ENCODE results near the gene OR2T27.
"Not testable (repeated sequence)": the region's sequence is repeated elsewhere in the genome, so short reads cannot be mapped to it uniquely, and the experiment has no call there.

OR2T27 gene

GRCh38 chr1:248686815-248687214, 31.5 kb upstream of the OR2T27 start:
- no peak overlapping the region for H3K4me3 ChIP-seq (ENCODE audit: low read depth in 1 of 2, low read length in 2 of 2)
- H3K27ac ChIP-seq (ENCODE audit: low read length), result no peak overlapping the region
- H3K27me3 ChIP-seq (ENCODE audit: low read depth, low read length), result no peaks in the 10 kb centered on the region
- no peaks in the 10 kb centered on the region for H3K36me3 ChIP-seq (ENCODE audit: control insufficient read depth in 1 of 2, insufficient read depth in 2 of 2, low read length in 2 of 2)
- peaks cover 0 to 8% of the 10 kb centered on the region in 2 donors for H3K9me3 ChIP-seq (ENCODE audit: control insufficient read depth in 1 of 2, low read length in 2 of 2)
- H3K4me1 ChIP-seq (ENCODE audit: control insufficient read depth in 1 of 2, insufficient read depth in 2 of 2, low read length in 2 of 2), result no peaks in the 10 kb centered on the region

- Histone ChIP-seq H3K36me3 (ENCODE audit: control insufficient read depth in 1 of 2, insufficient read depth in 2 of 2, low read length in 2 of 2) (no peaks in the 10 kb centered on the region), H3K4me3 (ENCODE audit: low read depth in 1 of 2, low read length in 2 of 2) (no peak overlapping the region), H3K27me3 (ENCODE audit: low read depth, low read length) (no peaks in the 10 kb centered on the region), H3K27ac (ENCODE audit: low read length) (no peak overlapping the region), H3K4me1 (ENCODE audit: control insufficient read depth in 1 of 2, insufficient read depth in 2 of 2, low read length in 2 of 2) (no peaks in the 10 kb centered on the region), H3K9me3 (ENCODE audit: control insufficient read depth in 1 of 2, low read length in 2 of 2) (no peaks in the 10 kb centered on the region)
Observed at GRCh38 chr1:248681651-248682050, 26.3 kb upstream of the OR2T27 start.

GRCh38 chr1:248670003-248670402, 14.7 kb upstream of the OR2T27 start:
- Histone ChIP-seq H3K36me3 (ENCODE audit: control insufficient read depth in 1 of 2, insufficient read depth in 2 of 2, low read length in 2 of 2) (no peaks in the 10 kb centered on the region), H3K27me3 (ENCODE audit: low read depth, low read length) (no peaks in the 10 kb centered on the region), H3K9me3 (ENCODE audit: control insufficient read depth in 1 of 2, low read length in 2 of 2) (no peaks in the 10 kb centered on the region), H3K4me1 (ENCODE audit: control insufficient read depth in 1 of 2, insufficient read depth in 2 of 2, low read length in 2 of 2) (no peaks in the 10 kb centered on the region), H3K27ac (ENCODE audit: low read length) (no peak overlapping the region), H3K4me3 (ENCODE audit: low read depth in 1 of 2, low read length in 2 of 2) (no peak overlapping the region)

DNA sequence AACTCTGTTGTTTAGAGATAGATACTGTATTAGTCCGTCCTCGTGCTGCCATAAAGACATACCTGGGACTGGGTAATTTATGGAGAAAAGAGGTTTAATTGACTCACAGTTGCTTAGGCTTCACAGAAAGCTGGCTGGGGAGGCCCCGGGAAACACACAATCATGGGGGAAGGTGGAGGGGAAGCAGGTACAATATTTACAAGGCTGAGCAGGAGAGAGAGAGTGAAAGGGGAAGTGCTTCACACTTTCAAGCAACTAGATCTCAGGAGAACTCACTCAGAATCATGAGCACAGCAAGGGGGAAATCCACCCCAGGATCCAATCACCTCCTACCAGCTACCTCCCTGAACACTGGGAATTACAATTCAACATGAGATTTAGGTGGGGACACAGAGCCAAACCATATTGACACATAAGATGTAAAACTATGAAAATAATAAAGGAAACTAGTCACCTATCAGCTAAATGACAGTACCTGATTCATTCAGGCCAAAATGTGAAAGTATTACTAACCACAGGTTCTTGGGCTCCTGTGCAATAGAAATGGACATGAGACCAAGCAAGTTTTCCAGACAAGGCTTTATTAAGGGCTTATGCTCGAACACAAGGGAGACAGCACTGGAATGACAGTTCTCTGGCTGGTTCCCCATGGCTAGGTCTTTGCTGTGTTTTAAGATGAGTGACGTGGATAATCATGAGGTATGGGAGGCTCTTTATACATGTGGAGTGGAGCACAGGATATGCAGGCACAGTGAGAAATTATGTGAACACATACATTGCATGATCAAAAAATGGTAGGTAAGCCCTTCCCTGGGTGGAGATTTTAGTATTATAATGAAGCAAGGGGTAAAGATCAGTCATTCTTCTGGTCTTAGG, 8.4 kb upstream of the OR2T27 start:
- H3K4me1 ChIP-seq (ENCODE audit: control insufficient read depth in 1 of 2, insufficient read depth in 2 of 2, low read length in 2 of 2); H3K27me3 ChIP-seq (ENCODE audit: low read depth, low read length); H3K9me3 ChIP-seq (ENCODE audit: control insufficient read depth in 1 of 2, low read length in 2 of 2); H3K27ac ChIP-seq (ENCODE audit: low read length); H3K36me3 ChIP-seq (ENCODE audit: control insufficient read depth in 1 of 2, insufficient read depth in 2 of 2, low read length in 2 of 2); H3K4me3 ChIP-seq (ENCODE audit: low read depth in 1 of 2, low read length in 2 of 2): not testable (repeated sequence)

DNA sequence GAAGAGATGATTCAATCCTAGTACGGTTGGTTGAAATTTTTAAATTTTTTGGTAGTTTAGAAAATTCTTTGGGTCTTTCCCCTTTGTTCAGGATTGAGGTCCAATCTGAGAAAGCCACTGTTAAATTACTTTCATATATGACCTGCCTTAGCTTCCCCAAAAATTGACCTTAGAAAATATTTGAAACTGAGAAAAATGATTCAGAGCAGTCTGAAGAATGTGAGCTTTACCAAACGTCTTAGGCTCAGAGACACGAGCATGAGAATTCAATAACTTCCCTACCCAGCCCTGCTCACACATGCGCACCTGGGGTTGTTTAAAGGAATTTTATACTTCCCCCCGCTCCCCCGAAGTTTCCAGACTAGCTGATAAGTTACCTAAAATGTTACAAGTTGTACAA, 1.5 kb upstream of the OR2T27 start:
- H3K9me3 ChIP-seq (ENCODE audit: control insufficient read depth in 1 of 2, low read length in 2 of 2); H3K36me3 ChIP-seq (ENCODE audit: control insufficient read depth in 1 of 2, insufficient read depth in 2 of 2, low read length in 2 of 2); H3K27ac ChIP-seq (ENCODE audit: low read length); H3K27me3 ChIP-seq (ENCODE audit: low read depth, low read length); H3K4me1 ChIP-seq (ENCODE audit: control insufficient read depth in 1 of 2, insufficient read depth in 2 of 2, low read length in 2 of 2); H3K4me3 ChIP-seq (ENCODE audit: low read depth in 1 of 2, low read length in 2 of 2): not testable (repeated sequence)

DNA sequence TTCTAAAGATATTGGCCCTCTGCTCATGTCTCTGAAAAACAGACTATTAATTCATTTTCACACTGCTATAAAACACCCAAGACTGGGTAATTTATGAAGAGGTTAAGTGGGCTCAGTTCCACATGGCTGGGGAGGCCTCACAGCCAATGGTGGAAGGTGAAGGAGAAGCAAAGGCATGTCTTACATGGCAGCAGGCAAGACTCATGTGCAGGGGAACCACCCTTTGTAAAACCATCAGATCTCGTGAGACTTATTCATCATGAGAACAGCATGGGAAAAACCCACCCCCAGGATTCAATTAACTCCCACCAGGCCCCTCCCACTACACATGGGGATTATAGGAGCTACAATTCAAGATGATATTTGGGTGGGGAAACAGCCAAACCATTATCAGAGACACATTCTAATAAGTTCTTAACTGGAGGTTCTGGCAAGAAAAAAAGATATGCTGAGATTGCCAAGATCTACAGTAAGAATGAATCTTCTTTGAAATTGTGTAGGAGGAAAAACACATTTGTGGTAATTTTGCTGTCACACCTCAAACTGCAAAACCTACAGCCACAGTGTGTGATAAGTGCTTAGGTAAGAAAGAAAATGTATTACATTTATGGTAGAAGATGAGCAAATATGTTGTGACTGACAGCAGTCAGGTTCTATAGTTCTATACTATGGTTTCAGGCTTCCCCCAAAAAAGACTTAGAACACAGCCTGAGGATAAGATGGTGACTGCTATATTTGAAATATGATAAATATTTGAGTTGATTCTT, 6.4 kb downstream of the OR2T27 start:
- not testable (repeated sequence) for H3K4me3 ChIP-seq (ENCODE audit: low read depth in 1 of 2, low read length in 2 of 2); H3K9me3 ChIP-seq (ENCODE audit: control insufficient read depth in 1 of 2, low read length in 2 of 2); H3K27me3 ChIP-seq (ENCODE audit: low read depth, low read length); H3K4me1 ChIP-seq (ENCODE audit: control insufficient read depth in 1 of 2, insufficient read depth in 2 of 2, low read length in 2 of 2); H3K27ac ChIP-seq (ENCODE audit: low read length); H3K36me3 ChIP-seq (ENCODE audit: control insufficient read depth in 1 of 2, insufficient read depth in 2 of 2, low read length in 2 of 2)

DNA sequence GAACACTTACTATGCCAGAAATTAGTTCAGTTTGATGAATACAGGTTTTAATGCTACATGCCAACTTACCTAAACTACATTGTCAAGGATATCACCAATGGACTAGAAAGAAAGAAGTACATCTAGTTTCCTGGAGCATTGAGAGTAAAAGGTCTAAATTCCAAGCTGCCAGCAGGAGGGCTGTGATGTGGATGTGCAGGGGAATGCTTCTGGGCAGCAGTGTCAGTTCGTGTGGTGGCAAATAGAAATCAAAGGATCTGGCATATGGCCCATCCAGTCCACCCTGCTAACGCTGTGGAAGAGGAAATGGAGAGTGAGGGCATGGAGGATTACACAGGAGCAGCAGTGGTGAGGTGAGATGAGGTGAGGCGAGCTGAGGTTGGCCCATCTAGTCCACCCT, 10.2 kb downstream of the OR2T27 start, which contains the start of gene OR2T35:
Gene OR2T35 (minus strand): TSS at position 101 of the 400 bp plus-strand sequence. CDS start 6,020 bp downstream, outside the sequence.
- H3K4me3 ChIP-seq (ENCODE audit: low read depth in 1 of 2, low read length in 2 of 2); H3K27ac ChIP-seq (ENCODE audit: low read length); H3K36me3 ChIP-seq (ENCODE audit: control insufficient read depth in 1 of 2, insufficient read depth in 2 of 2, low read length in 2 of 2); H3K9me3 ChIP-seq (ENCODE audit: control insufficient read depth in 1 of 2, low read length in 2 of 2); H3K27me3 ChIP-seq (ENCODE audit: low read depth, low read length); H3K4me1 ChIP-seq (ENCODE audit: control insufficient read depth in 1 of 2, insufficient read depth in 2 of 2, low read length in 2 of 2): not testable (repeated sequence)

DNA sequence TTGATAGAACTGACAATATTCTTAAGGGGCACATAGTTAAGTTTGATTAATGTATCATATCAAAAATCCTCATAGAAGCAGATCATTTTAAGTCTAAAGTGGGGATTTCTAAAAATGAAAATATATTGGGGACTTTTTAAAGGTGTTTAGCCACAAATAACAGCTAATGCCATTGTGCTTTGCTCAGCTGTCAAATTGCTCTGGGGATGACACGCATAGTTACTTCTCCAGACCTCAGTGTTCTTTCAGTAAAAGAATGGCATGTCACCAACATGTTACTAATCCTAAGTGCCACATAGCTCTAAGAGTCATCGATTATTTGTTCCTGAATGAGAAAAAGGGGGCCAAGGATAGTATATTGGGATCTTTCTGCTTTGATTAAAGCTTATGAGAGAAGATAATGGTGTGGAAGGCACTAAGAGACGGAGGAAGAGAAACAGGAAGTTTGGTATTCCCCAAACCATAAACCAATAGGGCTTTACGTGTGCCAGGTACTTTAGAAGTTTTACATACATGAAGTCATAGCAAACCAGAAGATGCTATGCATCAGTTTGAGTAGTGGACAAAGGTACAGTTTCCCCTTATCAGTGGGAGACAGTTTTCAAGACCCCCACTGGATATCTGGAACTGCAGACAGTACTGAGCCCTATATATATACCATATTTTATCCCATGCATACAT, 12.2 kb downstream of the OR2T27 start:
- H3K36me3 ChIP-seq (ENCODE audit: control insufficient read depth in 1 of 2, insufficient read depth in 2 of 2, low read length in 2 of 2); H3K27me3 ChIP-seq (ENCODE audit: low read depth, low read length); H3K27ac ChIP-seq (ENCODE audit: low read length); H3K4me3 ChIP-seq (ENCODE audit: low read depth in 1 of 2, low read length in 2 of 2); H3K4me1 ChIP-seq (ENCODE audit: control insufficient read depth in 1 of 2, insufficient read depth in 2 of 2, low read length in 2 of 2); H3K9me3 ChIP-seq (ENCODE audit: control insufficient read depth in 1 of 2, low read length in 2 of 2): not testable (repeated sequence)

DNA sequence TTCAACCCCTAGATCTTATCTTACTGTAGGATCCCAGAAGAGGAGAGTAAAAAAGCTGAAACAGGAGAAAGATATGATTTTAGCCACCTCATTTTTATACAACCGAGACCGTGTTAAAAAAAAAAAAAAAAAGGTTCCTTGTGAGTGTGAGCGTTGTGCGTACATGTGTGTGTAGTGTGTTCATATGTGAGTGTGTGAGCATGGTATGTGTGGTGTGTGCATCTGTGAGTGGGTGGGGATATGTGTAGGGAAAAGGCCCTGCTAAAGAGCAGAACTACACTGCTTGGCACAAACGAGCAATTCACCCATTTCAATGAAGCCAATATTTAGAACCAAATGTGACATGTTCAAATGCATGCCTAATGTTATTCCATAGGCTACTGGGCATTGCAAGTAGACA, 13.7 kb downstream of the OR2T27 start:
- not testable (repeated sequence) for H3K36me3 ChIP-seq (ENCODE audit: control insufficient read depth in 1 of 2, insufficient read depth in 2 of 2, low read length in 2 of 2); H3K27ac ChIP-seq (ENCODE audit: low read length); H3K27me3 ChIP-seq (ENCODE audit: low read depth, low read length); H3K4me1 ChIP-seq (ENCODE audit: control insufficient read depth in 1 of 2, insufficient read depth in 2 of 2, low read length in 2 of 2); H3K4me3 ChIP-seq (ENCODE audit: low read depth in 1 of 2, low read length in 2 of 2); H3K9me3 ChIP-seq (ENCODE audit: control insufficient read depth in 1 of 2, low read length in 2 of 2)

DNA sequence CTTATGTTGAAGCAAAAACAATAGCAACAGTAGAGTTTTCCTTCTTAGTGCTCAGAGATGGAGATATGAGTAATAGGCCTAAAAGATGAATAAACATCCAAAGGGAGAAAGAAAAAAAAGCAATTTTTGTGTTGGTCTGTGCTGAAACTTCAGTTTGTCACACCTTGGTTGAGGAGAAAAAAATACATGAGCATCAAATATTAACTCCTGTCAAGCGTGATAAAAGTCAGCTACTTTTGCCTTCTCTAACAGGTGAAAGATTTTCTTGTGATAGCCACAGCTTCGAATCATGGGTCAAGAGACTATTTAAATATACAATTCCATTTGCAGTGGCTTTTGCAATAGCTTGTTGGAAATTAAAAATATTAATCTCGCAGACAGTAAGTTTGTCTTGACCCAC, 14.4 kb downstream of the OR2T27 start:
- not testable (repeated sequence) for H3K4me3 ChIP-seq (ENCODE audit: low read depth in 1 of 2, low read length in 2 of 2); H3K4me1 ChIP-seq (ENCODE audit: control insufficient read depth in 1 of 2, insufficient read depth in 2 of 2, low read length in 2 of 2); H3K9me3 ChIP-seq (ENCODE audit: control insufficient read depth in 1 of 2, low read length in 2 of 2); H3K27me3 ChIP-seq (ENCODE audit: low read depth, low read length); H3K27ac ChIP-seq (ENCODE audit: low read length); H3K36me3 ChIP-seq (ENCODE audit: control insufficient read depth in 1 of 2, insufficient read depth in 2 of 2, low read length in 2 of 2)

DNA sequence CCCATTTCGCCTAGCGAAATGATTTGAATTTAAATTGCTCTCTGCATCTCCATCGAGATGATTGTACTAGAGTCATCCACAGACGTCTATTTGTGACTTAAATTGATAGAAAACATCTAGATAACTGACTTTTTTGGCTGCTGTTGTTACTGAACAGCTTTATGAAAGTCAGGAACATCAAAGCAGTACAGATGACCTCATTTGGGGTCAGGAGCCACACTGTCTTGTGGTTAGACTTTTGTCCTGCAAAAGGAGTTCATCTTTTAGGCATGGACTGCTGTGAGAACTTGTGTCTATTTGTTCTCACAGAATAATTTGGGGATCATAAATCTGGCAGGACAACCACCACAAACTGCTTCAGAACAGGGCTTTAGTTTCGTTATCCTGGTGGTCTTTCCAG, 15.7 kb downstream of the OR2T27 start:
- not testable (repeated sequence) for H3K27ac ChIP-seq (ENCODE audit: low read length); H3K4me3 ChIP-seq (ENCODE audit: low read depth in 1 of 2, low read length in 2 of 2); H3K9me3 ChIP-seq (ENCODE audit: control insufficient read depth in 1 of 2, low read length in 2 of 2); H3K4me1 ChIP-seq (ENCODE audit: control insufficient read depth in 1 of 2, insufficient read depth in 2 of 2, low read length in 2 of 2); H3K36me3 ChIP-seq (ENCODE audit: control insufficient read depth in 1 of 2, insufficient read depth in 2 of 2, low read length in 2 of 2); H3K27me3 ChIP-seq (ENCODE audit: low read depth, low read length)
